ENCODE results near the gene TUSC2.

The TUSC2 gene

GRCh38 chr3:50354186-50354764, 26.3 kb upstream of the TUSC2 start:
- no peak overlapping the region for H3K4me3 ChIP-seq (ENCODE audit: low read depth, low read length)
- TF ChIP-seq, protein P1, sequence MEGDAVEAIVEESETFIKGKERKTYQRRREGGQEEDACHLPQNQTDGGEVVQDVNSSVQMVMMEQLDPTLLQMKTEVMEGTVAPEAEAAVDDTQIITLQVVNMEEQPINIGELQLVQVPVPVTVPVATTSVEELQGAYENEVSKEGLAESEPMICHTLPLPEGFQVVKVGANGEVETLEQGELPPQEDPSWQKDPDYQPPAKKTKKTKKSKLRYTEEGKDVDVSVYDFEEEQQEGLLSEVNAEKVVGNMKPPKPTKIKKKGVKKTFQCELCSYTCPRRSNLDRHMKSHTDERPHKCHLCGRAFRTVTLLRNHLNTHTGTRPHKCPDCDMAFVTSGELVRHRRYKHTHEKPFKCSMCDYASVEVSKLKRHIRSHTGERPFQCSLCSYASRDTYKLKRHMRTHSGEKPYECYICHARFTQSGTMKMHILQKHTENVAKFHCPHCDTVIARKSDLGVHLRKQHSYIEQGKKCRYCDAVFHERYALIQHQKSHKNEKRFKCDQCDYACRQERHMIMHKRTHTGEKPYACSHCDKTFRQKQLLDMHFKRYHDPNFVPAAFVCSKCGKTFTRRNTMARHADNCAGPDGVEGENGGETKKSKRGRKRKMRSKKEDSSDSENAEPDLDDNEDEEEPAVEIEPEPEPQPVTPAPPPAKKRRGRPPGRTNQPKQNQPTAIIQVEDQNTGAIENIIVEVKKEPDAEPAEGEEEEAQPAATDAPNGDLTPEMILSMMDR (IDR thresholded peaks at IDR 0.05; ENCODE audit: low read depth, low read length), result no peak

- TF ChIP-seq, protein P1 (IDR thresholded peaks at IDR 0.05; ENCODE audit: low read depth, low read length), result no peak
- no peak overlapping the region for H3K4me3 ChIP-seq (ENCODE audit: low read depth, low read length)
Measured at GRCh38 chr3:50353245-50354004, 25.4 kb upstream of the TUSC2 start.

DNA sequence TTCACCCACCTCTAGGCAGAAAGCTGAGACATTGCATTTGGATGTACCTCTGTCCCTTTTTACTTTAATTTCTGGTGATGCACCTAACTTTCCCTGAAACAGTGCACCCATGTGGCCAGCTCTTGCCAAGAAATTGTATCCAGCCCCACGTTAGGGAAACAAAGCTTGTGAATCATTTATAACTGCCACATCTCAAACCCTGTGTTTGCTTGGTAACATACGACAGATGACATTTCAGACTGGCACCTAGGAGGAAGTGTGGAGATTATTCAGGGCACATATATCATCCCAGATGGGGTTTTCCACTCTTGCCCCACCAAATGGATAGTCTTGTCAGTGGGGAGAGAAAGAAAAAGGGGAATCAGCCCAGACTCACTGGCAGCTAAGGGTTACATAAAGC, 24.8 kb upstream of the TUSC2 start:
- no peak overlapping the region for H3K4me3 ChIP-seq (ENCODE audit: low read depth, low read length)
- TF ChIP-seq, protein P1 (IDR thresholded peaks at IDR 0.05; ENCODE audit: low read depth, low read length), result 0 out of 2 replicates have a peak, but pooled peaks have one; percentile 14

GRCh38 chr3:50351323-50351697, 23.3 kb upstream of the TUSC2 start:
- H3K4me3 ChIP-seq (ENCODE audit: low read depth, low read length), result peak overlapping the region; percentile 72
- TF ChIP-seq, protein P1 (IDR thresholded peaks at IDR 0.05; ENCODE audit: low read depth, low read length), result no peak

DNA sequence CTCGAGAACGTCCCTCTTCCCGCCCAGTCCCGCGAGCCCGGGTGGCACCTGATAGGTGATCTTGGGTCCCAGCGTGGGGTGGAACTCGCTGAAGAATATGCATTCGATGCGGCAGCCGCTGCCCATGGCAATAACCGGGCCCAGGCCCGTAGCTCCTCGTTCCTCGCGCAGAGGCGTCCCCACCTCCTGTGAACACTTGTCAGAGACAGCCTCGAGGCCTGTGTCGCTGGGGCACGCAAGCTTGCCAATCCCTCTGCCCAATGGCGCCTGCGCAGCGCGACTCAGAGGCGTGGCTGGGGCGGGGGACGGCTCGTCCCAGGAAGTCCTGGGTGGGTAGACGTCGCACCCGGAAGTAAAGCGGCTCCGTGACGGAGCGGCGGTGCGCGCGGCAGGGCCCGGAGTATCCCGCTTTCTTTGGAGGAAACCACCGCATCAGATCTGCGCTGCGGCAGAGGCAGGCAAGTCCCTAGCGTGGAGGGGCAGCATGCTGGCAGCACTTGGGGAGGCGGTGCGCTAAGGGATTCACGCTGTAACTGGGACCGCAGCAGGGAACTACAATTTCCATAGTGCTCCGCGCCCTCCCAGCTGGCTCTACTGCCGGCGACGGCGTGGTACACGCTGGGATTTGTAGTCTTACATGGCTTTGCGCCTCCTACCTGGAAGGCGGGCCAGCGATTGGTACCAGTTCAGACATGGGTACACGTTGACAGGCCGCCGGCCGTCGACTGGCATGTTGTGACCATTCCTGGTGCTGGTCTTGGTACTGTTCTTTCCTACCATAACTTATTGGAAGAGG, 22.7 kb upstream of the TUSC2 start, which contains the start of the genes CYB561D2 and NPRL2:
Gene CYB561D2, plus strand, starts transcription at position 336 of the 796 bp plus-strand sequence. CDS start 572 bp downstream, outside the sequence.
Gene NPRL2, minus strand, starts transcription at position 249 of the 796 bp plus-strand sequence. Its CDS starts 123 bp downstream, at position 126.
- TF ChIP-seq, protein P1 (IDR thresholded peaks at IDR 0.05; ENCODE audit: low read depth, low read length), result no peak
- peak within 1 kb of the TSS; percentile 72 for H3K4me3 ChIP-seq (ENCODE audit: low read depth, low read length)

DNA sequence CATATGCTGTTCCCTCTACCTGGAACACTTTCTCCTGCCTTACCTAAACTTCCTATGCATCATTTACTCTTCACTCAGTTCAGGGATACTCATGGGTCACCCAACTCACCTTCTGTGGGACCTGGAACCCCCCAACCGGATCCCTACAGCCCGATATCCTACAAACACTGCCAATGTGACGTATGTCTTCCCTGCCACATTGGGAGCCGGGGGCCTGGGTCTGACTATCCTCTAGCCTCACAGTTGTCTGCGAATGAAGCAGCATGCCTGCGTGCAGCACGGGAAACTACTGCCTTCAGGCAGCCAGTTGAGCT, 22.1 kb upstream of the TUSC2 start:
- TF ChIP-seq, protein P1 (IDR thresholded peaks at IDR 0.05; ENCODE audit: low read depth, low read length), result no peak
- peak overlapping the region; percentile 72 for H3K4me3 ChIP-seq (ENCODE audit: low read depth, low read length)

Data from WI38 (cell line).